Measurements from ENCODE around the gene SLC26A1.
"Not testable (repeated sequence)": the region's sequence is repeated elsewhere in the genome, so short reads cannot be mapped to it uniquely, and the experiment has no call there.

The SLC26A1 gene

GRCh38 chr4:952881-953573 is 40.2 kb downstream of the SLC26A1 start:
- no peak for DNase-seq

- DNase-seq: no peak
Observed at GRCh38 chr4:951594-952468, 41.4 kb downstream of the SLC26A1 start.

GRCh38 chr4:951186-951585 is 42.0 kb downstream of the SLC26A1 start:
- DNase-seq: no peak

GRCh38 chr4:950136-951020 is 42.8 kb downstream of the SLC26A1 start:
- DNase-seq: no peak

GRCh38 chr4:949656-950055 is 43.5 kb downstream of the SLC26A1 start:
- DNase-seq: no peak

- DNase-seq: no peak
Observed at GRCh38 chr4:948936-949300, 44.3 kb downstream of the SLC26A1 start.

GRCh38 chr4:948101-948935 is 44.9 kb downstream of the SLC26A1 start:
- no peak for DNase-seq

GRCh38 chr4:947491-947971 is 45.7 kb downstream of the SLC26A1 start:
- no peak for DNase-seq

- DNase-seq: no peak
Observed at GRCh38 chr4:946517-947471, 46.4 kb downstream of the SLC26A1 start.

GRCh38 chr4:946103-946450 is 47.1 kb downstream of the SLC26A1 start:
- no peak for DNase-seq

GRCh38 chr4:945274-946102 is 47.7 kb downstream of the SLC26A1 start:
- no peak for DNase-seq

GRCh38 chr4:939508-939907 is 53.7 kb downstream of the SLC26A1 start:
- DNase-seq: not testable (repeated sequence)
